Cortex of kidney (tissue), 1 donor: ENCODE measurements around the gene JOSD1.
A peak's percentile ranks its signal among the peaks of the same experiment; 100 is the strongest.
"Not testable (repeated sequence)": the region's sequence is repeated elsewhere in the genome, so short reads cannot be mapped to it uniquely, and the experiment has no call there.

Experiments
- DNase-seq: peaks from one replicate; lab custom pipeline; 2025; lab: John Stamatoyannopoulos, UW

JOSD1 gene

DNA sequence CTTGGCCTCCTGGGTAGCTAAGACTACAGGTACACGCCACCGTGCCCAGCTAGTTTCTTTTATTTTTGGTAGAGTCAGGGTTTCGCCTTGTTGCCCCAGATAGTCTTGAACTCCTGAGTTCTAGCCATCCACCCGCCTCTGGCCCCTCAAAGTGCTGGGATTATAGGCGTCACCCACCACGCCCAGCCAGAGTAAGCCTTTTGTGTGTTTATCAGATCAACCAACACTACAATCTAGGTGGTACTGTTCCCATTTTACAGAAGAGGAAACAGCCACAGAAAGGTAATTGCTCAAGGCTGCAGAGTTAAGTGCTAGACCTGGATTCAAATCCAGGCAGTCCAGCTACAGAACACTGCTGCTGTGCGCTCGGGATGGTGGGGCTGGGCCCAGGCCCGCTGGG lies 15.8 kb downstream of the JOSD1 start:
- DNase-seq: no peak

DNA sequence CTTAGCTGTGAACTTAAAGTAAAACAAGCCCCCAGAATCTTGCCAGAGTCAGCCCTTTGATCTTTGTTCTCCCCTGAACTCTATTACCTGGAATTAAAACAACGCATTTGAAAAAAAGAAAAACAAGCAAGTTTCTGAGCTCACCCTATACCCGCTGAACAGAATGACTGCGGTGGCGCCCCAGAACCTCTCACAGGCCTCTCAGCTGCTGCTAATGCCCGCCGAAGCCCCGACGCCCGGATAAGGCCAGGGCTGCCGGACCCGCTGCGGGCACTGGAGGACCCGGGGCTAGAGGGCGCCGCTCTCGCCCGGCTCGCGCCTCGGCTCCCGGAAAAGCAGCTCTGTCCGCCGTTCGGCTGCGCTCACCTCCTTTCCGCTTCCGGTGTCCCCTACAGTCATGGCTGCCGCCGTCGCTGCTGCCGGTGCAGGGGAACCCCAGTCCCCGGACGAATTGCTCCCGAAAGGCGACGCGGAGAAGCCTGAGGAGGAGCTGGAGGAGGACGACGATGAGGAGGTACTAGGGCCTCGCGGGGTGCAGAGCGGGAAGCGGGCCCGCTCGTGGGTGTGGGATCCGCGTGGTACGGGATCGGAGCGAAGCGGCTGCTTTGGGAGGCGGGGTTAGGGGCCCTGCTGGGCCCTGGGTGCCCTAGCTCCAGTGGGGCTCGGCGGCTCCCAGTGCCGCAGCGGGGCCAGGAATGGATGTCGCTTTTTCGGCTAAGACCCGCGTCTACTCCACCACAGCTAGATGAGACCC lies 19.0 kb downstream of the JOSD1 start, which contains the start of gene TOMM22:
Gene TOMM22, plus strand, starts transcription at position 376 of the 754 bp plus-strand sequence. Its CDS starts 22 bp downstream, at position 398.
- peak; percentile 81 for DNase-seq

DNA sequence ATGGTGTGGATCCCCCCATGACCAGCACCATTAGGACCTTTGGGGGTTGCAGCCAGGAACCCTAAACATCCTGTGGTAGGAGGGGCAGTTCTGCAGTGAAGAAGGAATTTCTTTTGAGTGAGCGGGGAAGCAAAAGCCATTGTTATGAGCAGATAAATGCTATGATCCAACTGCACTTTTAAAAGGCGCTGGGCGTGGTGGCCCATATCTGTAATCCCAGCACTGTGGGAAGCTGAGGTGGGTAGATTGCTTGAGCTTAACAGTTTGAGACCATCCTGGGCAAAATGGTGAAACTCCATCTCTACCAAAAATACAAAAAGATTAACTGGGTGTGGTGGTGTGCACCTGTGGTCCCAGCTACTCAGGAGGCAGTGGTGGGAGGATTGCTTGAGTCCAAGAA lies 24.9 kb downstream of the JOSD1 start:
- no peak for DNase-seq

- no peak for DNase-seq
These were observed 25.9 kb downstream of the JOSD1 start for GRCh38 chr22:38674888-38675287.

DNA sequence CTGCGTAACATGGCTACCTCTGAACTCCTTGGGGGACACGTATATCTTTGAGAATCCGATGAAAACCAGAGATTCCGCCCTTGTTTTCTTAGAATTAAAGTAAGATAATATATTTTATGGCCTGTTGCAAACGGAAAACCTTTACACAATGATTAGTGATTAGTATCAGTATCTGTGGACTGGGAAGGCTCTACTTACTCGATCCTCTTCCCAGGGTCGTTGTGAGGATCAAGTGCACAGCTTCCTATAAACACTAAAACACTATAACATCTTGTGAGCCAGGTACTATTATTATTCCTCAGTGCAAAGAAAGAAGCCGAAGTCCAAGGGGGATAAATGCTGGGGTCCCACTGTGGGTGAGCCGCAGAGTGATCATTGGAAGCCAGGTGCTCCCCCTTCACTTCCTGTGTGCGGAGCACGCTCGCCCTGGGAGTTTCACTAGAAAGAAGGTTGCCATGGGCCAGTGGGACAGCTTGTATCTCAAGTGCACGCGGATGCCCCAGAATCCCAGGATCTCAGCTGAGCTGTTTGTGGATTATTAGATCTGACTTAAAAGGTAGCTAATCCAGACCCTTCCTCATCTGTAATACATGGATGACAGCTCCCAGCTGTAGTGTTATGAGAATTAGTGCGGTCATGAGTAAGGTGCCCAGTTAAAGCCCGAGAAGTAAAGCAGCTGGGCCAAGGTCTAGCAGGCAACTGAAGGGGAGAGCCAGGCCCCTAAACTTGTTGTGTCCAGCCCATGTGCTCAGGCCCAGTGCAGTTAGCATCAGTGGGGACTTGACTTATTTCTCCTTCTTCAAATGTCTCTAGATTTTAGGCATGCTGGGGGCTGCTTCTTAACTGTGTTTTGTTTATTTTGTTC lies 43.5 kb downstream of the JOSD1 start:
- DNase-seq: no peak

GRCh38 chr22:38656256-38657044 lies 44.3 kb downstream of the JOSD1 start, which contains the start of the genes CBY1 and FAM227A:
Gene CBY1 (plus strand): TSS chr22:38656638. CDS start chr22:38668055, 11,417 bp downstream.
Gene FAM227A (minus strand): TSS chr22:38656392. CDS start chr22:38650168, 6,224 bp downstream.
- peak; percentile 24 for DNase-seq

DNA sequence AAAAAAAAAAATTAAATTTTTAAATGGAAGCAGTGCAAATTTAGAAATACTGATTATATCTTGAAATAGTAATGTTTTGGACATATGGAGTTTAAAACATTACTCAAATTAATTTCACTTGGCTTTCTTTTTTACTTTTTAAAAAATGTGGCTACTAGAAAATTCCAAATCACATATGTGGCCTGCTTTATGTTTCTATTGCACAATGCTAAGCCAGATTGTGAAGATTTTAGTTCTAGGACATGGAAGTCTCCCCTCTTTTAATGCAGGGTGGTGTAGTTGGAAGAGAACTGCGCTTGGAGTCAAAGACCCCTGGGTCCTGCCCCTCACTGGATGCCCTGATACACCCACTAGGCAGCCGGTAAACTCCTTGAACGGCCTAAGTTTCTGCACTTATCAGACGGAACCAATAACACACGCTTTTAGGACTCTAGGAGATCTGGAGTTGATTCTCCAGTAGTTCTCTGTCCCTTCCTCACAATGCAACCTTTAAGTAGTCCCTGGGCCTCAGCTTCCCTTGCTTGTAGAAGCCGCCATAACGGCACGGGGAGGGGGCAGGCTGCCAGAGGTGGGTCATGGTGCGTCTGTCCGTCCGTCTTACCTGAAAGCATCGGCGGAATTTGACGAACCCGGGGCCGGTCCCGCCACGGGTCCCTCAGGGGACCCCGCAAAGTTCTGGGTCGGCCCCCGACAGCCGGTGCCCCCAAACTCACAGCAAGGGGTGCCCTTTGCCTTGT lies 45.1 kb downstream of the JOSD1 start:
- DNase-seq: no peak

DNA sequence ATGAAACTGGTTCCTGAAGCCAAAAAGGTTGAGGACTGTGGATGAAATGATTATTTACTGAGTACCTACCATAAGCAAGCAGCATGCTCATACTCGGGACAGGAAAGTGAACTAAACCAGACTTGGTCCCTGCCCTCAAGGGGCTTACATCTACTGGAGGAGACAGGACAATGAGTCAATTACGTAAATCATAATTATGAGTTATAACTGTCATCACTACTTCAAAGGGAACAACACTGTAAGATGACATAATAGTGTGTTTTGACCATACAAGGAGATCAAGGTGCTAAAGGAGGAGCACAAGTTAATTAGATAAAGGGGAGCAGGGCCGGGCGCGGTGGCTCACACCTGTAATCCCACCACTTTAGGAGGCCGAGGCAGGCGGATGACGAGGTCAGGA lies 47.0 kb downstream of the JOSD1 start:
- no peak for DNase-seq

DNA sequence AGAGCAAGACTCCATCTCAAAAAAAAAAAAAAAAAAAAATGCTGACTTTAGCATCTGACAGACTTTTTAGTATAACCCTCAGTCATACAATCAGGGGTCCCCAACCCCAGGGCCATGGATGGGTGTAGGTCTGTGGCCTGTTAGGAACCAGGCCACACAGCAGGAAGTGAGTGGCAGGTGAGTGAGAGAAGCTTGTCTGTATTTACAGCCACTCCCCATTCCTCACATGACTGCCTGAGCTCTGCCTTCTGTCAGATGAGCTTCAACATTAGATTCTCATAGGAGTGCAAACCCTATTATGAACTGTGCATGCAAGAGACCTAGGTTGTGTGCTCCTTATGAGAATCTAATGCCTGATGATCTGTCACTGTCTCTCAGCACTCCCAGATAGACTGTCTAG lies 47.9 kb downstream of the JOSD1 start:
- DNase-seq: no peak

DNA sequence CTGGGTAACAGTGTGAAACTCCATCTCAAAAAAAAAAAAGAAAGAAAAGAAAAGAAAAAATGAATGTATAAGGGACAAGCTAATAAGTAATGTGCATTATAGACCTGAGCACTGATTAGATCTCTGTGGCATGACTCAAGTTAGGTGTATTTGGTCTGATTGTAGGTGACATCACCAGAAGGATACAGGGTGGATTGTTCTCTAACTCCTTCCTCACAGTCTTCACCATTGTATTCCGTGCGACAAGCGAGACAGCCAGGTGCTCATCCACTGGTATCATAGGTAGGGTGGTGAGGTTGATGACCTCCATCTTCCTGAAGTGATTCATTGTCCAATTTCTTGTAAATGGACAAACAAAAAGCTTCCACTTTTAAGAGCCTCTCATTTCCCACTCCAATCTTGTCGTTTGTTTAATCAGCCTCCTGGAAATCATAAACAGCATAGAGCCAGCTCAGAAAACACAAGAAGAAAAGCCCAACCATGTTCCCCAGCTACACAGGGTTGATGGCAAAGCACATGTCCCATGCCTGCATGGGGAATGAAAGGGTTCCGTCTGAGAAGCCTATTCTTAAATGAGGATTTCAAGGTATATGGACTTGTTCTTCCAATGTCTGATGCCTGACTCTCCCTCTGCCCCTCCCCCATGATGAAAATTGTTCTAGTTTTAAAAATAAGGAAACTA lies 50.8 kb downstream of the JOSD1 start:
- DNase-seq: no peak

DNA sequence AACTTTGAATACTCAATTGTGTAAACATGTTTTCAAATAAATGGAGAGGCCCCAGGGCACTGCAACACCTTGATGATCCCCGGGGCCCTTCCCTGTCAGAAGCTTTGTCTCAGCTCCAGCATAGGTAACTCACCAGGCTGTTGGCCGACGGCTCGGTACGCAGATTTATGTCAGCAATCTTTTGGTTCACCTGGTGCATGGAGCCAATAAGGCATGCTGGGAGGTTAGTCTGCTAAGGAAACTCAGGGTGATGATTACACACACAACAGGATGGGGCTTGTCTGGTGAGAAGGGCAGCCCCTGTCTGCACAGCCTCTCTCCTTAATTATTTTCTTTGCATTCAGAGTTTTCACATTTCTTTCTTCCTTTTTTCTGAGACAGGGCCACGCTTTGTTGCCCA lies 55.3 kb downstream of the JOSD1 start:
- no peak for DNase-seq

DNA sequence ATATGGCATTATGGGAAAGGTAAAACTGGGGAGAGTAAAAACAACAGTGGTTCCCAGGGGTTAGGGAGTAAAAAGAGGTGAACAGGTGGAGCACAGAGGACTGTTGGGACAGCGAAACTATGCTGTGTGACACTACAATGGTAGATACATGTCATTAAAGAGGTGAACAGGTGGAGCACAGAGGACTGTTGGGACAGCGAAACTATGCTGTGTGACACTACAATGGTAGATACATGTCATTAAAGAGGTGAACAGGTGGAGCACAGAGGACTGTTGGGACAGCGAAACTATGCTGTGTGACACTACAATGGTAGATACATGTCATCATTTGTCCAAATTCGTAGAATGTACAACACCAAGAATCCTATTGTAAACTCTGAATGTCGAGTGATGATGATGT lies 56.5 kb downstream of the JOSD1 start:
- DNase-seq: not testable (repeated sequence)

GRCh38 chr22:38641476-38642040 lies 59.2 kb downstream of the JOSD1 start:
- DNase-seq: no peak

DNA sequence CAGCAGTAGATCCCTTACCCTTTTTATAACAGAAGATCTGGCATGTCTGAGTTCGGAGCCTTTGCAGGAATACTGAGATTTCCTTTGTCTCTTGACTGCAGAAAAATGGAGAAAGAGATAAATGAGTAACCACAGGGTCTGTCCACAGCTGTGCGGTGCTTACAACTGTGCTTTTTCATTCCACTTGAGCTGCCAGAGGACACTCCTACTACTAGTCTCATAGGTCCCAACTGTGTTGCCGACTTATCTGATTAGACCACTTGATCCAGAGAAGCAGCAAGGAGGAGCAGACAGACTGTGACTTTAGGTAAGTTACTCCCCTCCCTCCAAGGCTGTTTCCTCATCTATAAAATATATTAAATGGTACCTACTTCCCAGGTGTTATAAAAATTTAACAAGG lies 62.0 kb downstream of the JOSD1 start:
- DNase-seq: no peak

- no peak for DNase-seq
These were observed 62.5 kb downstream of the JOSD1 start for GRCh38 chr22:38638216-38638615.
